B cell (primary cell): ENCODE data around the gene FRAT2. TPM values are rescaled to one million over a fixed set of nuclear protein-coding genes. Genes with fewer than 3 reads are reported as not detected.

Experiments used
- ATAC-seq: fragments of 200-7000 bp; cut with Tn5 transposase; one replicate; pipeline ENCODE4 v1.10.0; 2021; ENCODE audit warnings: low read depth, mild to moderate bottlenecking, moderate number of reproducible peaks, moderate library complexity
- CTCF ChIA-PET: fragments of 350-600 bp; sonication (Branson Sonifier 250); formaldehyde crosslinking; loops from one replicate; lab custom pipeline; 2021; ENCODE audit warnings: antibody characterized with exemption, inconsistent platforms; lab: Charles Lee
- POLR2A ChIA-PET: fragments of 350-600 bp; sonication (Branson Sonifier 250); formaldehyde crosslinking; loops from one replicate; lab custom pipeline; 2021; ENCODE audit warnings: antibody characterized with exemption; lab: Charles Lee
- DNase-seq: peaks from one replicate; pipeline ENCODE4 v3.0.0; 2013
- H2AFZ ChIP-seq: 2 replicates; pipeline ENCODE4 v1.6.1; 2012; ENCODE audit warnings: mild to moderate bottlenecking, low read depth, low read length; ENCODE audit not compliant: insufficient read depth, poor library complexity, severe bottlenecking
- H3K27ac ChIP-seq, 2 donors: 1 replicate in 1 of 2; 2 replicates in 1 of 2; pipeline ENCODE4 v1.5.1; 2012 to 2013; ENCODE audit warnings: low read length in 2 of 2, mild to moderate bottlenecking in 2 of 2, moderate library complexity in 1 of 2
- H3K27me3 ChIP-seq, 4 experiments: fragments of 200-600 bp in 1 of 4; sonication (generic) in 1 of 4; replicated peaks in 1 of 4; 1 replicate in 2 of 4; 2 replicates in 2 of 4; pipeline versions ENCODE4 v1.6.1 to v1.7.0; 2013 to 2016; ENCODE audit warnings: low read length in 3 of 4, mild to moderate bottlenecking in 2 of 4, mixed read lengths in 1 of 4, moderate library complexity in 1 of 4; ENCODE audit not compliant: insufficient read depth in 4 of 4, control insufficient read depth in 3 of 4; ENCODE audit errors: control extremely low read depth in 1 of 4
- H3K36me3 ChIP-seq, 2 experiments: replicated peaks in 1 of 2; 1 replicate in 1 of 2; 2 replicates in 1 of 2; pipeline versions ENCODE4 v1.6.1 to v1.7.1; 2013; ENCODE audit warnings: low read length in 1 of 2; ENCODE audit not compliant: insufficient read depth in 2 of 2, control insufficient read depth in 1 of 2; ENCODE audit errors: control extremely low read depth in 1 of 2, extremely low read depth in 1 of 2
- H3K4me1 ChIP-seq, 2 donors: fragments of 200-600 bp in 1 of 2; sonication (generic) in 1 of 2; 1 replicate in 1 of 2; 2 replicates in 1 of 2; pipeline versions ENCODE4 v1.5.1 to v1.6.1; 2013 to 2017; ENCODE audit warnings: low read length in 2 of 2; ENCODE audit not compliant: control insufficient read depth in 2 of 2, insufficient read depth in 2 of 2
- H3K4me2 ChIP-seq: replicated peaks from 2 replicates; pipeline ENCODE3; 2012; ENCODE audit warnings: mild to moderate bottlenecking, low read depth, low read length; ENCODE audit not compliant: poor library complexity, severe bottlenecking
- H3K4me3 ChIP-seq, 5 experiments: fragments of 200-600 bp in 1 of 5; sonication (generic) in 1 of 5; 1 replicate in 3 of 5; 2 replicates in 2 of 5; pipeline versions ENCODE4 v1.5.1 to v1.7.0; 2011 to 2016; ENCODE audit warnings: low read length in 4 of 5, mild to moderate bottlenecking in 4 of 5, low read depth in 2 of 5, control low read depth in 1 of 5, moderate library complexity in 1 of 5; ENCODE audit not compliant: insufficient read depth in 1 of 5; ENCODE audit errors: control extremely low read depth in 1 of 5, extremely low read depth in 1 of 5
- H3K79me2 ChIP-seq: fragments of 200-600 bp; sonication (generic); one replicate; pipeline ENCODE4 v1.6.0; 2016; ENCODE audit warnings: low read length; ENCODE audit not compliant: control insufficient read depth, insufficient read depth
- H3K9ac ChIP-seq: fragments of 200-600 bp; sonication (generic); 2 replicates; pipeline ENCODE4 v1.6.1; 2017; ENCODE audit warnings: mild to moderate bottlenecking, low read length, moderate library complexity
- H3K9me3 ChIP-seq, 3 donors: one replicate each; pipeline versions ENCODE4 v1.6.1 to v1.7.1; 2013; ENCODE audit warnings: low read length in 2 of 3; ENCODE audit not compliant: control insufficient read depth in 2 of 3, insufficient read depth in 1 of 3; ENCODE audit errors: control extremely low read depth in 1 of 3
- H4K20me1 ChIP-seq: 2 replicates; pipeline ENCODE4 v1.6.0; 2012; ENCODE audit warnings: mild to moderate bottlenecking, low read length; ENCODE audit not compliant: insufficient read depth, control insufficient read depth, poor library complexity, severe bottlenecking
- H3K27ac Mint-ChIP-seq: one replicate; pipeline ENCODE4 v1.8.0; 2021; ENCODE audit warnings: mixed read lengths
- H3K27me3 Mint-ChIP-seq: one replicate; pipeline ENCODE4 v1.8.0; 2021; ENCODE audit warnings: mixed read lengths
- H3K4me1 Mint-ChIP-seq: one replicate; pipeline ENCODE4 v1.8.0; 2021; ENCODE audit warnings: mixed read lengths
- H3K4me3 Mint-ChIP-seq: one replicate; pipeline ENCODE4 v1.8.0; 2021; ENCODE audit warnings: mixed read lengths
- H3K9me3 Mint-ChIP-seq: one replicate; pipeline ENCODE4 v1.8.0; 2022; ENCODE audit warnings: mixed read lengths; ENCODE audit not compliant: insufficient read depth
- CTCF ChIP-seq: fragments of 200-600 bp; IDR thresholded peaks from one replicate; pipeline ENCODE4 v1.8.0; 2022; ENCODE audit warnings: antibody characterized with exemption, mild to moderate bottlenecking
- EZH2 ChIP-seq: IDR thresholded peaks from 2 replicates; pipeline ENCODE4 v1.6.1; 2012; ENCODE audit warnings: borderline replicate concordance, low read depth, mild to moderate bottlenecking, moderate library complexity, low read length; ENCODE audit not compliant: insufficient read depth, poor library complexity, severe bottlenecking
- WGBS: methylation state at CpG from one replicate; pipeline ENCODE4 v1.1.5; 2013; ENCODE audit warnings: missing lambda C conversion rate; ENCODE audit not compliant: insufficient coverage; 5-methylcytosine and 5-hydroxymethylcytosine counted together
- intact Hi-C: fragments of 100-400 bp; cut with micrococcal nuclease; formaldehyde crosslinking; loops from one replicate; pipeline ENCODE4 v1.10.0; 2022
- polyA plus RNA-seq: library from polyadenylated mRNA; depleted of rRNA; stranded (reverse); fragments of >200 nt; gene quantifications from 2 replicates; pipeline ENCODE4 v1.2.3, GENCODE V29; 2012
- total RNA-seq, 2 donors: library from RNA; stranded (reverse); fragments of 120-200 nt in 1 of 2; gene quantifications; 1 replicate in 1 of 2; 2 replicates in 1 of 2; pipeline versions ENCODE4 v1.2.3 to v1.2.4, GENCODE V29; 2013 to 2022

FRAT2 gene
- total and polyA plus RNA-seq, 2 donors (not counting 1 experiment from before 2014, with no cell fraction given), result 4.9 to 30.2 TPM

- Histone ChIP-seq H3K4me2 (no peak overlapping the region), H3K4me3 (no peak overlapping the region), H3K36me3 (peaks cover 0 to 16% of the 10 kb centered on the region in 2 experiments), H3K9me3 (no peaks in the 10 kb centered on the region), H2AFZ (no peak overlapping the region), H3K27me3 (no peaks in the 10 kb centered on the region), H3K4me1 (peaks cover 0 to 6% of the 10 kb centered on the region in 2 donors), H3K9ac (no peak overlapping the region), H3K27ac (no peak overlapping the region), H4K20me1 (no peaks in the 10 kb centered on the region), H3K79me2 (no peaks in the 10 kb centered on the region)
- ChIA-PET POLR2A (no interaction called here), CTCF (interaction anchor here (6.4 kb wide), 1 partner anchor 78 kb away, joined by 55 read pairs; no protein-coding TSS in a partner anchor)
- Mint-ChIP-seq H3K27ac (no peak overlapping the region), H3K4me1 (no peaks in the 10 kb centered on the region), H3K4me3 (no peak overlapping the region), H3K9me3 (no peaks in the 10 kb centered on the region), H3K27me3 (no peaks in the 10 kb centered on the region)
- ATAC-seq, result no peak
- WGBS, result 87% methylated on average over 7 of the region's 7 CpGs
- intact Hi-C loops, result no loop called here
- peak; percentile 15 for DNase-seq
- TF ChIP-seq CTCF (no peak), EZH2 (no peak)
These were observed 22.4 kb upstream of the FRAT2 start for GRCh38 chr10:97356918-97357317.

DNA sequence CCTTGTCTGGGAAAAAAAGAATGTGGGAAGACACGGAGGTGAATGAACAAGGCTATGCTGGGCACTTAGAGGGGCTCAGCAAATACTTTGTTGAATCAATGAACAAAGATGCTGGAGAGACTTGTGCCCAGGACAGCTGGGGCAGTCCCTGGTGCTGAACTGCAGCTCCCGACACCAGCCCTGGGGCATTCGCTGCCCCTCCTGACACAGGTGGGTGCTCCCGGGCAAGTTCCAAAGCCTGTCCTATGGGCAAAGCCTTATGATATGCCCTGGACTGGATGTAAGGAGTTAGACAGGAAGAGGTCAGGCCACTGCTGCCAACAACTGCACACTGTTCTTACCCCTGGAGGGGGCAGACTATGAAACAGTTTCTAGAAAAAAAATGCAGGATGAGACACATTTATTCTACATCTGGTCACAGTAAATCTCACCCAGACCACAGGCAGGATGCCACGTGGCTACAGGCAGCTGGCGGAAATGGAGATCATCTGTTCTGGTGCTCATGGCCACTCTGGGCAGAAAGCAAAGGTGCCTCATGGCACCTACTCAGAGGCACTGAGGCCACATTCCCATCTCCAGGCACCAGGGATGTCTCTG lies 21.9 kb upstream of the FRAT2 start:
- Histone ChIP-seq H4K20me1 (no peaks in the 10 kb centered on the region), H3K4me1 (peaks cover 0 to 6% of the 10 kb centered on the region in 2 donors), H3K4me3 (no peak overlapping the region), H3K27ac (no peak overlapping the region), H3K79me2 (no peaks in the 10 kb centered on the region), H3K9ac (no peak overlapping the region), H3K4me2 (no peak overlapping the region), H3K9me3 (no peaks in the 10 kb centered on the region), H3K27me3 (no peaks in the 10 kb centered on the region), H3K36me3 (peaks cover 0 to 16% of the 10 kb centered on the region in 2 experiments), H2AFZ (no peak overlapping the region)
- WGBS, result 73% methylated on average over 6 of the region's 6 CpGs
- Mint-ChIP-seq H3K9me3 (no peaks in the 10 kb centered on the region), H3K4me3 (no peak overlapping the region), H3K4me1 (no peaks in the 10 kb centered on the region), H3K27me3 (no peaks in the 10 kb centered on the region), H3K27ac (no peak overlapping the region)
- ChIA-PET CTCF (interaction anchor here (6.4 kb wide), 1 partner anchor 78 kb away, joined by 55 read pairs; no protein-coding TSS in a partner anchor), POLR2A (no interaction called here)
- TF ChIP-seq EZH2, result no peak
- TF ChIP-seq CTCF, result no peak
- ATAC-seq (no peak), DNase-seq (peak; percentile 20)
- intact Hi-C loops, result no loop called here
